K562 (cell line): ENCODE measurements around the gene MOAP1. TPM values are rescaled to one million over a fixed set of nuclear protein-coding genes. Genes with fewer than 3 reads are reported as not detected.

Experiments used
- CBX5 ChIP-seq: IDR thresholded peaks from 2 replicates; pipeline ENCODE4 v1.6.1; 2014; ENCODE audit warnings: low read depth, borderline replicate concordance
- ETV6 ChIP-seq, 3 experiments: fragments of 150-350 bp in 1 of 3; sonication (generic) in 1 of 3; formaldehyde crosslinking in 1 of 3; IDR thresholded peaks; 2 replicates each; pipeline versions ENCODE4 v1.6.1 to v1.8.0; 2014 to 2022; ENCODE audit warnings: borderline replicate concordance in 2 of 3, low read depth in 2 of 3, antibody characterized with exemption in 1 of 3, low read length in 1 of 3, mild to moderate bottlenecking in 1 of 3, missing genetic modification reagents in 1 of 3
- HDAC1 ChIP-seq, 2 experiments: fragments of 450-650 bp; IDR thresholded peaks; 2 replicates each; pipeline ENCODE4 v1.6.1; 2016 to 2017; ENCODE audit warnings: inconsistent platforms in 1 of 2, mild to moderate bottlenecking in 1 of 2, moderate library complexity in 1 of 2
- KAT2B ChIP-seq: IDR thresholded peaks from one replicate; pipeline ENCODE4 v1.6.1; 2012; ENCODE audit warnings: low read depth, mild to moderate bottlenecking, control low read depth, inconsistent platforms, low read length, moderate library complexity
- MAFK ChIP-seq: IDR thresholded peaks from 2 replicates; pipeline ENCODE4 v1.6.1; 2011; ENCODE audit warnings: low read length, improper control_type of control experiment
- PML ChIP-seq: IDR thresholded peaks from 2 replicates; pipeline ENCODE4 v1.6.1; 2012; ENCODE audit warnings: low read length, inconsistent platforms
- POLR3A ChIP-seq: IDR thresholded peaks from 2 replicates; pipeline ENCODE4 v1.6.1; 2011; ENCODE audit warnings: borderline replicate concordance, mild to moderate bottlenecking, moderate library complexity; ENCODE audit not compliant: insufficient read length, insufficient read depth; ENCODE audit errors: extremely low read depth
- SIN3B ChIP-seq: fragments of 450-650 bp; IDR thresholded peaks from 2 replicates; pipeline ENCODE4 v1.6.1; 2017; ENCODE audit warnings: low read depth, mild to moderate bottlenecking, moderate library complexity
- SLC30A9 ChIP-seq: fragments of 250-450 bp; sonication (Bioruptor Pico); IDR thresholded peaks from 2 replicates; pipeline ENCODE4 v1.8.0; 2022; ENCODE audit warnings: mild to moderate bottlenecking, moderate library complexity
- SMARCE1 ChIP-seq: fragments of 450-650 bp; IDR thresholded peaks from 2 replicates; pipeline ENCODE4 v1.7.1; 2016; ENCODE audit warnings: mild to moderate bottlenecking
- SRSF3 ChIP-seq: fragments of 200-400 bp; formaldehyde crosslinking; IDR thresholded peaks from 2 replicates; pipeline ENCODE4 v1.6.1; 2016; ENCODE audit warnings: mild to moderate bottlenecking, low read length, moderate library complexity; ENCODE audit not compliant: insufficient read depth
- YBX1 ChIP-seq: fragments of 450-650 bp; IDR thresholded peaks from 2 replicates; pipeline ENCODE4 v1.7.1; 2016; ENCODE audit warnings: mild to moderate bottlenecking
- ZBTB7A ChIP-seq: IDR thresholded peaks from 2 replicates; pipeline ENCODE4 v1.6.1; 2011; ENCODE audit warnings: low read depth, mild to moderate bottlenecking, low read length, moderate library complexity, borderline replicate concordance; ENCODE audit not compliant: control insufficient read depth
- ZC3H8 ChIP-seq: fragments of 450-650 bp; IDR thresholded peaks from 2 replicates; pipeline ENCODE4 v1.6.1; 2017
- ZNF232 ChIP-seq: sonication (generic); formaldehyde crosslinking; IDR thresholded peaks from 2 replicates; pipeline ENCODE4 v1.8.0; 2022; ENCODE audit warnings: mild to moderate bottlenecking, missing genetic modification reagents
- ZNF699 ChIP-seq: fragments of 250-450 bp; sonication (Bioruptor Pico); IDR thresholded peaks from 2 replicates; pipeline ENCODE4 v1.8.0; 2021; ENCODE audit warnings: mild to moderate bottlenecking, moderate library complexity; ENCODE audit not compliant: insufficient replicate concordance
- ZNF707 ChIP-seq: fragments of 250-450 bp; sonication (Bioruptor Pico); conservative IDR thresholded peaks from 2 replicates; pipeline ENCODE4 v1.8.0; 2022; ENCODE audit warnings: inconsistent platforms, mild to moderate bottlenecking, moderate library complexity
- polyA plus RNA-seq, 8 experiments: library from polyadenylated mRNA; depleted of rRNA in 4 of 8; stranded (reverse) in 5 of 8; unstranded in 3 of 8; fragments of >200 nt; fragmentation: Nextera tagmentation in 2 of 8; fragmentation: Illumina TruSeq in 1 of 8; extraction: Ambion mirVana in 2 of 8; extraction: Trizol in 1 of 8; gene quantifications; 2 replicates each; pipeline versions ENCODE4 v1.2.1 to v1.2.3, GENCODE V29; 2011 to 2014; ENCODE audit warnings: inconsistent platforms in 1 of 8, missing spikeins in 1 of 8
- total RNA-seq, 7 experiments: library from RNA; depleted of rRNA in 6 of 7; stranded (reverse); fragments of >200 nt in 6 of 7; fragmentation: Illumina TruSeq in 2 of 7; extraction: Trizol in 2 of 7; gene quantifications; 2 replicates each; pipeline versions ENCODE4 v1.2.1 to v1.2.3, GENCODE V29; 2011 to 2021; ENCODE audit warnings: low replicate concordance in 1 of 7
- TF ChIP-seq, protein P1 (sequence below): fragments of 250-450 bp; sonication (Bioruptor Pico); IDR thresholded peaks from 2 replicates; pipeline ENCODE4 v1.4.0; 2020
- TF ChIP-seq, protein P2 (sequence below), 2 experiments: fragments of 150-350 bp in 1 of 2; IDR thresholded peaks; 2 replicates each; pipeline ENCODE4 v1.6.1; 2012 to 2016; ENCODE audit warnings: low read depth in 2 of 2, low read length in 2 of 2, mild to moderate bottlenecking in 1 of 2, moderate library complexity in 1 of 2

Gene MOAP1
- total and polyA plus RNA-seq, 9 of the 15 experiments (the other 6 are each of a cell fraction or from before 2014, with no cell fraction given): 1.5 to 14.4 (median 6.0) TPM

DNA sequence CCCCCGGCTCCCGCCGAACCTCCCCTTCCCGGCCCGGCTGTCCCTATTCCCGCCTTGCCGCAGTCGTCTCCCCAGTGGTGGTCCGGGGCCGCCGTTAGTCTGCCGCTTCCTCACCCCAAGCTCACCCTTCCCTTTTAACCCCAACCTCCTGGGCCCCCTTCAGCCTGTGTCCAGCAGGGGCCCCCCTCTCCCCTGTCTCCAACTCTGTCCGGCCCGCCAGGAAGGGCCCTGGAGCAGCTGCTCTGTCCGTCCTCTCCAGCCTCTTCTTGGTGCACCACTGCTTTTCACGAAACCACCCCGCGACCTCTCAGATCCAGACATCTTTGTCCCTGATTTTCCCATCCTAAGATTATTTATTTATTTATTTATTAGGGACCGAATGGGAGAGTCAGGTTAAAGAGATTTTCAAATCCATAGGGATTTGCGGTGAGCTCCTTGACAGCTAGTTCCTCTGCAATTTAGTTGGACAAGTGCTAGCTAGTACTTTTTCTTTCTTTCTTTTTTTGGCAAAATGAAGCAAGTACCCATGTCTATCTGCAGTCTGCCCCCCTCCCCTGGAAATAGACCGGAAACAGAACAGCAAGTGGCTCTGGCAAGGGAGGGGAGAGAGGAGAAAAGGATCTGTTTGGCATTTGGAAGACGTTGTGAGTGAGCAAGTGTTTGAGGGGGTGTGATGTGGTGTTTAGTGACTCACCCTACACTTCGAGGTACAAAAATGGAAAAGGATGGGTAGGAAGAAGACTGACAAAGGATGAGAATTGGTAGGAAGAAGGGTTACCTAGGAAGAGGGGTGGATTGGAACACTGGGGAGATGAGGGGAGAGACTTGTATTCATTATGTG is 23.0 kb upstream of the MOAP1 start (continued):
- TF ChIP-seq SLC30A9 (CRISPR knock-in tag) (no peak), KAT2B (no peak), ZNF707 (CRISPR knock-in tag) (no peak), MAFK (no peak), ZC3H8 (no peak), CBX5 (no peak), SIN3B (0 out of 2 replicates have a peak, but pooled peaks have one; percentile 10), ZNF232 (no peak), POLR3A (no peak), SMARCE1 (no peak), YBX1 (no peak), PML (no peak), ZBTB7A (peak; percentile 75; the same call in 1 of the 2 replicates), ETV6 (IDR thresholded peaks at IDR 0.05; ENCODE audit: borderline replicate concordance in 1 of 2, low read depth in 2 of 2, low read length in 1 of 2) (no peak), ETV6 (CRISPR knock-in tag; IDR thresholded peaks at IDR 0.05; ENCODE audit: borderline replicate concordance) (no peak), HDAC1 (IDR thresholded peaks at IDR 0.05) (peak in 1 of 2 experiments; percentile 28; a peak in 1 of 4 replicates), SRSF3 (no peak), ZNF699 (CRISPR knock-in tag) (no peak)
- TF ChIP-seq, protein P1, sequence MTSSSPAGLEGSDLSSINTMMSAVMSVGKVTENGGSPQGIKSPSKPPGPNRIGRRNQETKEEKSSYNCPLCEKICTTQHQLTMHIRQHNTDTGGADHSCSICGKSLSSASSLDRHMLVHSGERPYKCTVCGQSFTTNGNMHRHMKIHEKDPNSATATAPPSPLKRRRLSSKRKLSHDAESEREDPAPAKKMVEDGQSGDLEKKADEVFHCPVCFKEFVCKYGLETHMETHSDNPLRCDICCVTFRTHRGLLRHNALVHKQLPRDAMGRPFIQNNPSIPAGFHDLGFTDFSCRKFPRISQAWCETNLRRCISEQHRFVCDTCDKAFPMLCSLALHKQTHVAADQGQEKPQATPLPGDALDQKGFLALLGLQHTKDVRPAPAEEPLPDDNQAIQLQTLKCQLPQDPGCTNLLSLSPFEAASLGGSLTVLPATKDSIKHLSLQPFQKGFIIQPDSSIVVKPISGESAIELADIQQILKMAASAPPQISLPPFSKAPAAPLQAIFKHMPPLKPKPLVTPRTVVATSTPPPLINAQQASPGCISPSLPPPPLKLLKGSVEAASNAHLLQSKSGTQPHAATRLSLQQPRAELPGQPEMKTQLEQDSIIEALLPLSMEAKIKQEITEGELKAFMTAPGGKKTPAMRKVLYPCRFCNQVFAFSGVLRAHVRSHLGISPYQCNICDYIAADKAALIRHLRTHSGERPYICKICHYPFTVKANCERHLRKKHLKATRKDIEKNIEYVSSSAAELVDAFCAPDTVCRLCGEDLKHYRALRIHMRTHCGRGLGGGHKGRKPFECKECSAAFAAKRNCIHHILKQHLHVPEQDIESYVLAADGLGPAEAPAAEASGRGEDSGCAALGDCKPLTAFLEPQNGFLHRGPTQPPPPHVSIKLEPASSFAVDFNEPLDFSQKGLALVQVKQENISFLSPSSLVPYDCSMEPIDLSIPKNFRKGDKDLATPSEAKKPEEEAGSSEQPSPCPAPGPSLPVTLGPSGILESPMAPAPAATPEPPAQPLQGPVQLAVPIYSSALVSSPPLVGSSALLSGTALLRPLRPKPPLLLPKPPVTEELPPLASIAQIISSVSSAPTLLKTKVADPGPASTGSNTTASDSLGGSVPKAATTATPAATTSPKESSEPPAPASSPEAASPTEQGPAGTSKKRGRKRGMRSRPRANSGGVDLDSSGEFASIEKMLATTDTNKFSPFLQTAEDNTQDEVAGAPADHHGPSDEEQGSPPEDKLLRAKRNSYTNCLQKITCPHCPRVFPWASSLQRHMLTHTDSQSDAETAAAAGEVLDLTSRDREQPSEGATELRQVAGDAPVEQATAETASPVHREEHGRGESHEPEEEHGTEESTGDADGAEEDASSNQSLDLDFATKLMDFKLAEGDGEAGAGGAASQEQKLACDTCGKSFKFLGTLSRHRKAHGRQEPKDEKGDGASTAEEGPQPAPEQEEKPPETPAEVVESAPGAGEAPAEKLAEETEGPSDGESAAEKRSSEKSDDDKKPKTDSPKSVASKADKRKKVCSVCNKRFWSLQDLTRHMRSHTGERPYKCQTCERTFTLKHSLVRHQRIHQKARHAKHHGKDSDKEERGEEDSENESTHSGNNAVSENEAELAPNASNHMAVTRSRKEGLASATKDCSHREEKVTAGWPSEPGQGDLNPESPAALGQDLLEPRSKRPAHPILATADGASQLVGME: no peak
- TF ChIP-seq, protein P2, sequence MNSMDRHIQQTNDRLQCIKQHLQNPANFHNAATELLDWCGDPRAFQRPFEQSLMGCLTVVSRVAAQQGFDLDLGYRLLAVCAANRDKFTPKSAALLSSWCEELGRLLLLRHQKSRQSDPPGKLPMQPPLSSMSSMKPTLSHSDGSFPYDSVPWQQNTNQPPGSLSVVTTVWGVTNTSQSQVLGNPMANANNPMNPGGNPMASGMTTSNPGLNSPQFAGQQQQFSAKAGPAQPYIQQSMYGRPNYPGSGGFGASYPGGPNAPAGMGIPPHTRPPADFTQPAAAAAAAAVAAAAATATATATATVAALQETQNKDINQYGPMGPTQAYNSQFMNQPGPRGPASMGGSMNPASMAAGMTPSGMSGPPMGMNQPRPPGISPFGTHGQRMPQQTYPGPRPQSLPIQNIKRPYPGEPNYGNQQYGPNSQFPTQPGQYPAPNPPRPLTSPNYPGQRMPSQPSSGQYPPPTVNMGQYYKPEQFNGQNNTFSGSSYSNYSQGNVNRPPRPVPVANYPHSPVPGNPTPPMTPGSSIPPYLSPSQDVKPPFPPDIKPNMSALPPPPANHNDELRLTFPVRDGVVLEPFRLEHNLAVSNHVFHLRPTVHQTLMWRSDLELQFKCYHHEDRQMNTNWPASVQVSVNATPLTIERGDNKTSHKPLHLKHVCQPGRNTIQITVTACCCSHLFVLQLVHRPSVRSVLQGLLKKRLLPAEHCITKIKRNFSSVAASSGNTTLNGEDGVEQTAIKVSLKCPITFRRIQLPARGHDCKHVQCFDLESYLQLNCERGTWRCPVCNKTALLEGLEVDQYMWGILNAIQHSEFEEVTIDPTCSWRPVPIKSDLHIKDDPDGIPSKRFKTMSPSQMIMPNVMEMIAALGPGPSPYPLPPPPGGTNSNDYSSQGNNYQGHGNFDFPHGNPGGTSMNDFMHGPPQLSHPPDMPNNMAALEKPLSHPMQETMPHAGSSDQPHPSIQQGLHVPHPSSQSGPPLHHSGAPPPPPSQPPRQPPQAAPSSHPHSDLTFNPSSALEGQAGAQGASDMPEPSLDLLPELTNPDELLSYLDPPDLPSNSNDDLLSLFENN (IDR thresholded peaks at IDR 0.05; ENCODE audit: low read depth in 2 of 2, low read length in 2 of 2): no peak
